ENCODE data around the gene UBE2M. TPM values are rescaled to one million over a fixed set of nuclear protein-coding genes. Genes with fewer than 3 reads are reported as not detected.

UBE2M gene
- total RNA-seq, 4 donors from 2014 or later: 17.2 to 28.5 (median 20.3) TPM

DNA sequence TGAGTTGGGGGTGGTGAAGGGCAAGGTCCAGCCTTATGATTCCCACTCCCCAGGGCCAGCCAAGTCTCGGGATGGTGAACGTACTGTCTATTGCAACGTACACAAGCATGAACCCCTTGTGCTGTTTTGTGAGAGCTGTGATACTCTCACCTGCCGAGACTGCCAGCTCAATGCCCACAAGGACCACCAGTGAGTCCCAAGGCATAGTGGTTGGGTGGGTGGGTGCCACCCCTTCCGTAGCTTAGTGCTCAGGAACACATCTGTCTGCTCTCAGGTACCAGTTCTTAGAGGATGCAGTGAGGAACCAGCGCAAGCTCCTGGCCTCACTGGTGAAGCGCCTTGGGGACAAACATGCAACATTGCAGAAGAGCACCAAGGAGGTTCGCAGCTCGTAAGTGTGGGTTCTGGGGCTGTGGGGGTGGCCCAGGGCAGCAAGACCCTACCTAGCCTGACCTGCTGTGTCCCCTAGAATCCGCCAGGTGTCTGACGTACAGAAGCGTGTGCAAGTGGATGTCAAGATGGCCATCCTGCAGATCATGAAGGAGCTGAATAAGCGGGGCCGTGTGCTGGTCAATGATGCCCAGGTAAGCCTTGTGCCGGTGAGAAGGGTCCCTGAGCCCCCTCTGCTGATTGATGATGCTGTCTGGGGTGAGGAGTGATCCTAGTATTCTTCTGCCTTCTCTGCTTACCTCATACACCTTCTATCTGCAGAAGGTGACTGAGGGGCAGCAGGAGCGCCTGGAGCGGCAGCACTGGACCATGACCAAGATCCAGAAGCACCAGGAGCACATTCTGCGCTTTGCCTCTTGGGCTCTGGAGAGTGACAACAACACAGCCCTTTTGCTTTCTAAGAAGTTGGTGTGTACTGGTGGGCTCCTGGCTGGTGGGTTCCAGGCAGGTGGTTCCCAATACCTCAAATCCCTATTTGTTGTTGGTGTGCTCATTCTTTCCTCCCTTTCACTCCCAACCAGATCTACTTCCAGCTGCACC is 10.8 kb downstream of the UBE2M start:
- intact Hi-C loops (cut with DNase I): no loop called here
- H3K9me3 ChIP-seq: no peaks in the 10 kb centered on the region
- TF ChIP-seq CTCF (IDR thresholded peaks at IDR 0.05): no peak
- no peak for TF ChIP-seq POLR2A (IDR thresholded peaks at IDR 0.05)
- peaks cover 53 to 57% of the 10 kb centered on the region in 2 donors for H3K36me3 ChIP-seq
- H3K27ac ChIP-seq: no peak overlapping the region
- no peaks in the 10 kb centered on the region for H3K27me3 ChIP-seq
- no peak for DNase-seq
- H3K4me3 ChIP-seq (replicated peaks in 1 of 3): no peak overlapping the region
- 93 to 94% methylated on average over 18 of the region's 18 CpGs for WGBS, 2 donors
- peaks cover 22 to 23% of the 10 kb centered on the region in 2 donors for H3K4me1 ChIP-seq

DNA sequence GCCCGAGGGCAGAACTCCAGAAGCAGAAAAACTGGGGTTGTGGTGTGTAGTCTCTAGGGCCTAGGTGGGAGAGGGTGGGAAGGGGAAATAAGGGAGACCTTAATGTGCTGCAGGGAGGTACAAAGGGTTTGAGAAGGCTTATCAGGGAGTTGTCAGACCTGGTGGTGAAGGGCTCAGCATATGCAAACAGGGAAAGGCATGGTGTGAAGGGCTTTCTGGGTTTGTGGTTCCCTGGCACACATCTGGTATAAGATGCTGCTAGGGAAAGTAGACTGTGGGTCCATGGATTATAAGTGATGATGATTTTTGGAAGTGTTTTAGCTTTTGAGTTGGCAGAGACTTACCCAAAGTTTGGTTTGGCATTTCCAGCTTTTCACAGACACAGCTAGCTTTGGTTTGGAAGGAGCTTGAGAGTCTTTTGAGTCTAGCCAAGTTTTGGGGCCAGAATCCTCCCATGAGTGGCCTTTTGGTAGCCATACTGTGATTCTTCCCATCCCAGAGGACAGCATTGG is 12.3 kb downstream of the UBE2M start:
- WGBS, 2 donors: 25 to 35% methylated on average over 1 of the region's 1 CpG
- DNase-seq: no peak
- H3K9me3 ChIP-seq: no peaks in the 10 kb centered on the region
- H3K4me1 ChIP-seq: peaks cover 22 to 23% of the 10 kb centered on the region in 2 donors
- no peaks in the 10 kb centered on the region for H3K27me3 ChIP-seq
- TF ChIP-seq CTCF (IDR thresholded peaks at IDR 0.05) (no peak), POLR2A (IDR thresholded peaks at IDR 0.05) (no peak)
- H3K4me3 ChIP-seq (replicated peaks in 1 of 3): peak overlapping the region in 1 of 3 donors; percentile 96
- intact Hi-C loops (cut with DNase I): no loop called here
- no peak overlapping the region for H3K27ac ChIP-seq
- H3K36me3 ChIP-seq: peaks cover 41 to 42% of the 10 kb centered on the region in 2 donors

DNA sequence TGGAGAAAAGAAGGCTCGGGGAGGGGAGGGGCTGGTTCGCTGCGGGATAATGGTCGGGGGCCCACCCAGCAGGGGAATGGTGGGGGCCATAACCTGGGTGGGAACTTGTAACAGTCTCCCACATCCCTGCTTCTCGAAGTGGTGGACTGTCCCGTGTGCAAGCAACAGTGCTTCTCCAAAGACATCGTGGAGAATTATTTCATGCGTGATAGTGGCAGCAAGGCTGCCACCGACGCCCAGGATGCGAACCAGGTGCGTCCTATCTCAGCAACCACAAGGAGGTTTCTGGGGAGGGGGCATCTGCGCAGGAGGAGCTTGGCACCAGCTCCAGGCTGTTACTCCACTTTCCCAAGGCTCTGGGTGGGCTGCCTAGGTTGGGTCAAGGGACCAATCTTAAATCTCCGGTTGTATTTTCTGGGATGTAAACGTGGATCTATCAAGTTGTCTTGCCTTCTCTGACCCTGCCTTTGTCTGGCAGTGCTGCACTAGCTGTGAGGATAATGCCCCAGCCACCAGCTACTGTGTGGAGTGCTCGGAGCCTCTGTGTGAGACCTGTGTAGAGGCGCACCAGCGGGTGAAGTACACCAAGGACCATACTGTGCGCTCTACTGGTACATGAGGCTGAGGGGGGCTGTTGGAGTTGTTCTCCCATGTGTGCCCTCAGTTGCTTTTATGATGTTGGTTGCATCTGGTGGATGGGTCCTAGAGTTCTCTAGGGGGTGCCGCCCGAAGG is 13.0 kb downstream of the UBE2M start:
- H3K27ac ChIP-seq: peak overlapping the region in 2 of 3 donors; percentile 49 to 73
- peak overlapping the region; percentile 45 to 96 (median 85) for H3K4me3 ChIP-seq (replicated peaks in 1 of 3)
- WGBS, 2 donors: 13% methylated on average over 12 to 16 of the region's 21 CpGs
- no peaks in the 10 kb centered on the region for H3K27me3 ChIP-seq
- no peak for DNase-seq
- peaks cover 35 to 36% of the 10 kb centered on the region in 2 donors for H3K36me3 ChIP-seq
- no peaks in the 10 kb centered on the region for H3K9me3 ChIP-seq
- intact Hi-C loops (cut with DNase I): no loop called here
- H3K4me1 ChIP-seq: peaks cover 22 to 23% of the 10 kb centered on the region in 2 donors
- TF ChIP-seq CTCF (IDR thresholded peaks at IDR 0.05) (no peak), POLR2A (IDR thresholded peaks at IDR 0.05) (no peak)

DNA sequence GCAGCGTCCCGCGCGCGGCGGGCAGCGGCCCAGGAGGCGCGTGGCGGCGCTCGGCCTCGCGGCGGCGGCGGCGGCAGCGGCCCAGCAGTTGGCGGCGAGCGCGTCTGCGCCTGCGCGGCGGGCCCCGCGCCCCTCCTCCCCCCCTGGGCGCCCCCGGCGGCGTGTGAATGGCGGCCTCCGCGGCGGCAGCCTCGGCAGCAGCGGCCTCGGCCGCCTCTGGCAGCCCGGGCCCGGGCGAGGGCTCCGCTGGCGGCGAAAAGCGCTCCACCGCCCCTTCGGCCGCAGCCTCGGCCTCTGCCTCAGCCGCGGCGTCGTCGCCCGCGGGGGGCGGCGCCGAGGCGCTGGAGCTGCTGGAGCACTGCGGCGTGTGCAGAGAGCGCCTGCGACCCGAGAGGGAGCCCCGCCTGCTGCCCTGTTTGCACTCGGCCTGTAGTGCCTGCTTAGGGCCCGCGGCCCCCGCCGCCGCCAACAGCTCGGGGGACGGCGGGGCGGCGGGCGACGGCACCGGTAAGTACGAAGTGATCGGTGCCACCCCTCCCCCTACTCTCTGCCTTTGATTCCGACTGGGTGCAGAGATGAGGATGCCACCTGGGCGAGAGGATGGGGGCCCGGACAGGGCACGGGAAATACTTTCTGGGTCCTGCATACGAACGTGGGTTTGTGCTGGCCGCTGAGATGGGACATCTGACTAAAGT is 13.7 kb downstream of the UBE2M start:
- H3K27ac ChIP-seq: peak overlapping the region; percentile 97 to 98 (median 97)
- H3K4me3 ChIP-seq (replicated peaks in 1 of 3): peak overlapping the region; percentile 45 to 96 (median 85)
- peak in 1 of 6 experiments; percentile 2 for TF ChIP-seq CTCF (IDR thresholded peaks at IDR 0.05)
- TF ChIP-seq POLR2A (IDR thresholded peaks at IDR 0.05): no peak
- H3K9me3 ChIP-seq: no peaks in the 10 kb centered on the region
- H3K4me1 ChIP-seq: peaks cover 22 to 23% of the 10 kb centered on the region in 2 donors
- H3K36me3 ChIP-seq: peaks cover 28 to 29% of the 10 kb centered on the region in 2 donors
- intact Hi-C loops (cut with DNase I): no loop called here
- WGBS, 2 donors: 0% methylated on average over 8 to 12 of the region's 92 CpGs
- H3K27me3 ChIP-seq: no peaks in the 10 kb centered on the region
- DNase-seq: peak; percentile 43 to 52

Measured in thyroid gland (tissue), 4 donors.